ENCODE data around the gene CPED1. TPM values are rescaled to one million over a fixed set of nuclear protein-coding genes. Genes with fewer than 3 reads are reported as not detected.

CPED1 gene
- total RNA-seq, 4 donors from 2014 or later = 1.9 to 4.4 (median 3.7) TPM

GRCh38 chr7:121278120-121279021 lies 289.9 kb downstream of the CPED1 start:
- 72% methylated on average over 2 of the region's 2 CpGs for WGBS, 2 donors
- intact Hi-C loops (cut with DNase I; ENCODE audit: low total_unique reads) = no loop called here
- no peak for DNase-seq (ENCODE audit: low spot score in 2 of 2)
- TF ChIP-seq POLR2A (IDR thresholded peaks at IDR 0.05) (no peak), CTCF (IDR thresholded peaks at IDR 0.05) (no peak)
- no peak overlapping the region for H3K4me3 ChIP-seq (ENCODE audit: low read depth, poor library complexity, severe bottlenecking)

GRCh38 chr7:121279060-121279620 lies 290.6 kb downstream of the CPED1 start:
- TF ChIP-seq CTCF (IDR thresholded peaks at IDR 0.05) (no peak), POLR2A (IDR thresholded peaks at IDR 0.05) (no peak)
- intact Hi-C loops (cut with DNase I; ENCODE audit: low total_unique reads) = no loop called here
- DNase-seq (ENCODE audit: low spot score in 2 of 2) = no peak
- WGBS, 2 donors = 88 to 95% methylated on average over 2 of the region's 2 CpGs
- H3K4me3 ChIP-seq (ENCODE audit: low read depth, poor library complexity, severe bottlenecking) = no peak overlapping the region

DNA sequence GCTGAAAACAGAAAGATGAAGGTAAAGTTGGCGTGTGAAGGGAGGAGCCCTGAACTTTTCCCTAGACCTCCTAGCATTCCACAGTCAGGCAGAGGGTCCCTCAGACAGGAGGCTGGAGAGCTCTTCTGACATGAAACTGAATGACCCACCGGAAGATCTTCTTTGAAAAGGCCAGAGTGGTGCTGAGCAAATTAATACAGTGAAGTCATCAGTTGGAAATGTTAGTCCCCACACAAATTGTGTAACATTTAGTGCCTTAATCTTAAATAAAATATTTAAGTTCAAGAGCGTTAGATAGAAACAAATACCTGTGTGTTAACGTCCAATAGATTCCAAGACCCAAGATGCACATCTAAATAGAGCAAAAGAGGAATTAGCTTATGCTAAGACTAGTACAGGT lies 291.3 kb downstream of the CPED1 start:
- 87 to 89% methylated on average over 4 of the region's 4 CpGs for WGBS, 2 donors
- no peak for TF ChIP-seq CTCF (IDR thresholded peaks at IDR 0.05)
- no peak for TF ChIP-seq POLR2A (IDR thresholded peaks at IDR 0.05)
- intact Hi-C loops (cut with DNase I; ENCODE audit: low total_unique reads) = no loop called here

GRCh38 chr7:121280656-121281055 lies 292.1 kb downstream of the CPED1 start:
- intact Hi-C loops (cut with DNase I; ENCODE audit: low total_unique reads) = no loop called here
- DNase-seq (ENCODE audit: low spot score in 2 of 2) = no peak
- TF ChIP-seq CTCF (IDR thresholded peaks at IDR 0.05) = no peak
- no peak for TF ChIP-seq POLR2A (IDR thresholded peaks at IDR 0.05)
- 73 to 74% methylated on average over 1 of the region's 1 CpG for WGBS, 2 donors
- H3K4me3 ChIP-seq (ENCODE audit: low read depth, poor library complexity, severe bottlenecking) = no peak overlapping the region

More for the DNA sequence above, 291.3 kb downstream of the CPED1 start:
- H3K4me3 ChIP-seq (ENCODE audit: low read depth, poor library complexity, severe bottlenecking) = no peak overlapping the region
- DNase-seq (ENCODE audit: low spot score in 2 of 2) = no peak

GRCh38 chr7:121282129-121282528 lies 293.6 kb downstream of the CPED1 start:
- intact Hi-C loops (cut with DNase I; ENCODE audit: low total_unique reads) = no loop called here
- 49 to 58% methylated on average over 3 of the region's 3 CpGs for WGBS, 2 donors
- no peak for TF ChIP-seq CTCF (IDR thresholded peaks at IDR 0.05)
- TF ChIP-seq POLR2A (IDR thresholded peaks at IDR 0.05) = no peak

More at GRCh38 chr7:121282129-121282528, 293.6 kb downstream of the CPED1 start:
- H3K4me3 ChIP-seq (ENCODE audit: low read depth, poor library complexity, severe bottlenecking) = no peak overlapping the region
- no peak for DNase-seq (ENCODE audit: low spot score in 2 of 2)
